Type B pancreatic cell (in vitro differentiated cells): ENCODE data around the gene MCC. TPM values are rescaled to one million over a fixed set of nuclear protein-coding genes. Genes with fewer than 3 reads are reported as not detected.

Experiments
- DNase-seq: peaks from one replicate; pipeline ENCODE4 v3.0.0; 2021; ENCODE audit warnings: mixed read lengths; ENCODE audit not compliant: unreplicated experiment; ENCODE audit errors: extremely low spot score
- H3K27ac Mint-ChIP-seq: 2 replicates; pipeline ENCODE4 v1.8.0; 2021; ENCODE audit warnings: mild to moderate bottlenecking, mixed read lengths
- H3K27me3 Mint-ChIP-seq: 2 replicates; pipeline ENCODE4 v1.8.0; 2021; ENCODE audit warnings: mixed read lengths
- H3K36me3 Mint-ChIP-seq: 2 replicates; pipeline ENCODE4 v1.8.0; 2021; ENCODE audit warnings: mixed read lengths
- H3K4me1 Mint-ChIP-seq: one replicate; pipeline ENCODE4 v1.8.0; 2021; ENCODE audit warnings: mixed read lengths; ENCODE audit not compliant: unreplicated experiment
- H3K4me3 Mint-ChIP-seq: 2 replicates; pipeline ENCODE4 v1.8.0; 2021; ENCODE audit warnings: mild to moderate bottlenecking, mixed read lengths
- H3K9me3 Mint-ChIP-seq: 2 replicates; pipeline ENCODE4 v1.8.0; 2021; ENCODE audit warnings: mixed read lengths
- total RNA-seq: library from RNA; stranded (reverse); gene quantifications from 2 replicates; pipeline ENCODE4 v1.2.1, GENCODE V29; 2021; ENCODE audit warnings: low replicate concordance
- TF ChIP-seq, protein P1 (sequence below): fragments of 200-600 bp; sonication (generic); conservative IDR thresholded peaks from 2 replicates; pipeline ENCODE4 v1.5.0; 2021; ENCODE audit warnings: antibody characterized with exemption, mild to moderate bottlenecking

MCC gene
- total RNA-seq, 1 donor from 2014 or later: 24.0 TPM

DNA sequence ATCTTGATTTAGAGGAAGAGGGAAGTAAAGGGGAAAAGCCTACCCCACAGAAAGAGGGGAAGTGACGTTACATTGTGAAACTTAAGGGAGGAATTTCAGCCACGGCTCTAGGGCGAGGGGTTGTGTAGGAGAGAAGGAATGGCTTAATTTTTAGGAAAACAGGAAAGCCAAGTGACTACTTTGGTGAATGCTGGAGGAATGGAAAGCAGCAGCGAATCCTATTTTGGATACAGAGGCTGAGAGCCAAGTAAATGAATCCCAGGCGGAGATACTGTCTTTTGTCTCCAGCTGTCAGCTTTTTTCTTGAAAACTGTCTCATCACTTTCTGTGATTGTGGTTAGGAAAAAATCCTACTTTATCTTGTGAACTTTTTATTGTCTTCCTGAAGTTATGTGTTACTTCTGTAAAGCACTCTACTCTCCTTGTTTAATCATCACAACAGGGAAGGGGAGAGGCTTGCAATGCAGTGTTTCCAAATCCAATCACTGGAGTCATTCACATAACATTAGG is 241.8 kb downstream of the MCC start:
- peaks cover 14% of the 10 kb centered on the region for H3K9me3 Mint-ChIP-seq
- no peak overlapping the region for H3K27ac Mint-ChIP-seq
- DNase-seq: no peak
- H3K4me3 Mint-ChIP-seq: no peak overlapping the region
- peaks cover 12% of the 10 kb centered on the region for H3K36me3 Mint-ChIP-seq
- no peaks in the 10 kb centered on the region for H3K27me3 Mint-ChIP-seq
- peaks cover 42% of the 10 kb centered on the region for H3K4me1 Mint-ChIP-seq
- TF ChIP-seq, protein P1, sequence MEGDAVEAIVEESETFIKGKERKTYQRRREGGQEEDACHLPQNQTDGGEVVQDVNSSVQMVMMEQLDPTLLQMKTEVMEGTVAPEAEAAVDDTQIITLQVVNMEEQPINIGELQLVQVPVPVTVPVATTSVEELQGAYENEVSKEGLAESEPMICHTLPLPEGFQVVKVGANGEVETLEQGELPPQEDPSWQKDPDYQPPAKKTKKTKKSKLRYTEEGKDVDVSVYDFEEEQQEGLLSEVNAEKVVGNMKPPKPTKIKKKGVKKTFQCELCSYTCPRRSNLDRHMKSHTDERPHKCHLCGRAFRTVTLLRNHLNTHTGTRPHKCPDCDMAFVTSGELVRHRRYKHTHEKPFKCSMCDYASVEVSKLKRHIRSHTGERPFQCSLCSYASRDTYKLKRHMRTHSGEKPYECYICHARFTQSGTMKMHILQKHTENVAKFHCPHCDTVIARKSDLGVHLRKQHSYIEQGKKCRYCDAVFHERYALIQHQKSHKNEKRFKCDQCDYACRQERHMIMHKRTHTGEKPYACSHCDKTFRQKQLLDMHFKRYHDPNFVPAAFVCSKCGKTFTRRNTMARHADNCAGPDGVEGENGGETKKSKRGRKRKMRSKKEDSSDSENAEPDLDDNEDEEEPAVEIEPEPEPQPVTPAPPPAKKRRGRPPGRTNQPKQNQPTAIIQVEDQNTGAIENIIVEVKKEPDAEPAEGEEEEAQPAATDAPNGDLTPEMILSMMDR: no peak

DNA sequence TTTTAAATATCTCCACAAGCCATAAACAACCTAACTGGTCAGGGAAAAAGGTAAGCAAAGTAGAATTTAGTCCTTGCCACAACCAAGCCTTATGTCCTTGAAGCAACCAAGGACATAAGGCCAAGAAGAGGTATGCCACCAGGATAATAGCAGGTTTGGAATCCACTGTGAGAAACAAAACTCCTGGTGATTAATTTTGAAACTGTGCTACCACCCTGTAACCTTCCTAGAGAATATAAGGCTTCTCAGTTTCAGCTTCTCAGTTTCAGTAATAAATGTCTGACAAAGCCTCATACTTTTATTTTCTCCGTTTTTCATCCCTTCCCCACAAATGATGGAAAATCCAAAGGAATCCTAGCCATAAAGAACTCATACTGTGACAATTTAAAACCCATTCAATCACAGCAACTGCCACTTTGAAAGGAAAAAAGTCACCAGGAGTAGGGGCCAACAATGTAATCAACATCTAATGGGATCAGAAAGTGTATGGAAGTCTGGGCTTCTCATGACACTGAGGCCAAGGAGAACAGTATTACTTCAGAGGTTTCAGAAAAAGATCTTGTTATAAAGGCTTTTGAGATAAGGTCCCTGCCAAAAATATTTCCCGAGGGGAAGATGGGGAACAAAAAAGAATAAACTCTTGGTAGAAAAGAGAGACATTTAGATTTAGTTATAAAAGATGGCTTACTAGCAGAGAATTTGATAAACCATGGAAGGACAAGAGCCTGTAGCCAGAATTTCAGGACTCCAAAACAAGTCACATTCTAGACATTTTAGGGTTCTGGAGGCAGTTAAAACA is 242.6 kb downstream of the MCC start:
- Mint-ChIP-seq H3K4me1 (peaks cover 34% of the 10 kb centered on the region), H3K27me3 (no peaks in the 10 kb centered on the region), H3K9me3 (peaks cover 14% of the 10 kb centered on the region), H3K36me3 (peaks cover 12% of the 10 kb centered on the region), H3K27ac (no peak overlapping the region), H3K4me3 (no peak overlapping the region)
- TF ChIP-seq, protein P1: no peak
- DNase-seq: no peak

DNA sequence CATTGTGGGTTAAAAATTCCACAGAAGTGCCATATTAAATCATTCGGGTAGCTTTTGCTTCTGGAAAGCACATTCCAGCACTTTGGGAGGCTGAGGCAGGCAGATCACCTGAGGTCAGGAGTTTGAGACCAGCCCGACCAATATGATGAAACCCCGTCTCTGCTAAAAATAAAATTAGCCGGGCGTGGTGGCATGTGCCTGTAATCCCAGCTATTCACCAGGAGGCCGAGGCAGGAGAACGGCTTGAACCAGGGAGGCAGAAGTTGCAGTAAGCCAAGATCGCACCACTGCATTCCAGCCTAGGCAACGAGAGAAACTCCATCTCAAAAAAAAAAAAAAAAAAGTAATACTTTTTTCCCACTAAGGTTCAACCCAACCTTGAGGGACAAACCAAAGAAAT is 243.3 kb downstream of the MCC start:
- peaks cover 14% of the 10 kb centered on the region for H3K9me3 Mint-ChIP-seq
- peaks cover 31% of the 10 kb centered on the region for H3K4me1 Mint-ChIP-seq
- peaks cover 12% of the 10 kb centered on the region for H3K36me3 Mint-ChIP-seq
- H3K27ac Mint-ChIP-seq: no peak overlapping the region
- H3K27me3 Mint-ChIP-seq: no peaks in the 10 kb centered on the region
- no peak overlapping the region for H3K4me3 Mint-ChIP-seq
- TF ChIP-seq, protein P1: no peak
- no peak for DNase-seq

DNA sequence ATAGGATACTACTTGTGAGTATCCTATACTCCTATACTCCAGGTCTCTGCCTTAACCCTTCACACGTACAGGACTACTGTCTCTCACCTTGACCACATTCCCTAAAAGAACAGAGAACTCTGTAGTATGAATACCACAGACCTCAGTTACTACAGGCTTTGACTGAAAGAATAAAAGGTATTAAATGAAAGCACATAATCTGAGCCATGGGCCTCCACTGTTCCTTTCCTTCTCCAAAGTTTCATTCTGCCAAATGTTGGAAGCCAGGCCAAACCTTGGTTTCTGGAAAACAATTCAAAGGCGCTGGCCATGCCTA is 244.9 kb downstream of the MCC start:
- Mint-ChIP-seq H3K4me3 (no peak overlapping the region), H3K27me3 (no peaks in the 10 kb centered on the region), H3K27ac (no peak overlapping the region), H3K4me1 (peaks cover 23% of the 10 kb centered on the region), H3K9me3 (peaks cover 14% of the 10 kb centered on the region), H3K36me3 (peaks cover 12% of the 10 kb centered on the region)
- no peak for DNase-seq
- TF ChIP-seq, protein P1: no peak

DNA sequence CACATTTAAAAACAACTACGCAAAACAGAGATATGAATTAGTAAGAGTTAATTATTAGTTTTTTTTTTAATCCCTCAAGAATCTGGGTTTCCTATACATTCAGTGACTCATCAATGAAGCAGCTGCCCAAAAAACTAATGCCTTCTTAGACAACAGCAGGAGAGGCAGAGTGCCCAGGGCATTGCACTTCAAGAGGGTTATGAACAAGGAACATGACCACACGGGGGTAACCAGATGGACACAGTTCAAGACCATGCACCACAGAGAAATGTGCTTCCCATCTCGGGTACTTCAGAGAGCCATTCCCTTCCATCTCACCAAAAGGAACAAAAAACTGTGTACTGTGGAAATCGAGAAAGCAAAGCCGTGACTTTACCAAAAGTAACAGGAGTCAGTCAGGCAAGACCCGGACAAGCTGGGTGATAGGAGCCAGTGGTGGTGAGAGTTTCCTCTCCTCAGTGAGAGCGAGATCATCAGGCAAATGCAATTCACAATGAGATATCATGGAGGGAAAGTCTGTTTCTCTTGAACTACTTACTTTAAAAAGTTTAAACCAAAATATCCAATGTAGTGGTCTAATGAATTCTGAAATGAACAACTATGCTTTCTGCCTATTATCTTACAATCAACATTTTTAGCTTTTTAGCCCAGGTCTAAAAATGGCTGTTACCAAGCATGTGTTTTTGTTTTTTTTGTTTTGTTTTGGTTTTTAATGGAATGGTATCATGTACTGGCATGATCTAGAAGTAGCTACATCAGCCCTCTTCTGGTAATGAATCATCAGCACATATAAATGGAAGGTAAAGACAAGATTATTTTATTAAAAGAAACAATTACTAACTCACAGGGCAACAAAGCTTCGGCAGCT is 245.5 kb downstream of the MCC start:
- peaks cover 12% of the 10 kb centered on the region for H3K9me3 Mint-ChIP-seq
- no peak overlapping the region for H3K27ac Mint-ChIP-seq
- H3K4me3 Mint-ChIP-seq: no peak overlapping the region
- TF ChIP-seq, protein P1: no peak
- peaks cover 29% of the 10 kb centered on the region for H3K4me1 Mint-ChIP-seq
- no peak for DNase-seq
- no peaks in the 10 kb centered on the region for H3K27me3 Mint-ChIP-seq
- H3K36me3 Mint-ChIP-seq: peaks cover 10% of the 10 kb centered on the region
